ENCODE data around the gene NABP2.
"Not testable (repeated sequence)": the region's sequence is repeated elsewhere in the genome, so short reads cannot be mapped to it uniquely, and the experiment has no call there.

Gene NABP2

GRCh38 chr12:56248711-56249110 is 24.6 kb downstream of the NABP2 start:
- DNase-seq, result peak; percentile 3

GRCh38 chr12:56252649-56253048 is 28.5 kb downstream of the NABP2 start:
- peak; percentile 5 for DNase-seq

GRCh38 chr12:56253091-56253490 is 28.9 kb downstream of the NABP2 start:
- DNase-seq, result no peak

- no peak for DNase-seq
Observed at GRCh38 chr12:56255671-56256070, 31.5 kb downstream of the NABP2 start.

GRCh38 chr12:56256326-56256960 is 32.3 kb downstream of the NABP2 start:
- DNase-seq, result no peak

GRCh38 chr12:56257071-56257470 is 32.9 kb downstream of the NABP2 start:
- DNase-seq, result no peak

DNA sequence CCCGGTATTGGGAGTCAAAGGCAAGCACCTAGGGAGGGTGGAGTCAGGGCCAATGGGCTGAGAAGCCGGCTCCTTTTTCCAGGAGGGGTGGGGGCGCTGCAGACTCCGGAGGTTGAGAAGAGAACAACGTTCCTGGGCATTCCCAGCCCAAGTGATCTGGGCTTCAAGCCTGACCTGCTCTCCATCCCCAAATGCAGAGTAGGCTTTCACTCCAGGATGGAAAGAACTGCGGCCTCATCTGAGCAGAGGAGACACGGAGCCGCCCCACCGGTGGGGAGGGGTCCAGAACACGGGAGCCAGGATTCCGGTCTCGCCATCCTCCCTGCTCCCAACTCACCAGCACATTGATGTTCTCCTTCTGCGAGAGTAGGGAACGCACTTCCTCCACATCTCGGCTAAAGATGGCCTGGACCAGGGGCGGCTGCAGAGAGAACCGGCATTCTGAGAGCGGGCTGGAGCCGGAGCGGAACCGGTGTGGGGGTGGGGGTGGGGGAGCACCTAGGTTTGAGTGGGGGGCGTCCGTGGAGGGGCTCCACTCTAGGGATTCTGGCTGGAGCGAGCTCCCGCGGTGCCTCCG is 33.4 kb downstream of the NABP2 start:
- DNase-seq, result no peak

DNA sequence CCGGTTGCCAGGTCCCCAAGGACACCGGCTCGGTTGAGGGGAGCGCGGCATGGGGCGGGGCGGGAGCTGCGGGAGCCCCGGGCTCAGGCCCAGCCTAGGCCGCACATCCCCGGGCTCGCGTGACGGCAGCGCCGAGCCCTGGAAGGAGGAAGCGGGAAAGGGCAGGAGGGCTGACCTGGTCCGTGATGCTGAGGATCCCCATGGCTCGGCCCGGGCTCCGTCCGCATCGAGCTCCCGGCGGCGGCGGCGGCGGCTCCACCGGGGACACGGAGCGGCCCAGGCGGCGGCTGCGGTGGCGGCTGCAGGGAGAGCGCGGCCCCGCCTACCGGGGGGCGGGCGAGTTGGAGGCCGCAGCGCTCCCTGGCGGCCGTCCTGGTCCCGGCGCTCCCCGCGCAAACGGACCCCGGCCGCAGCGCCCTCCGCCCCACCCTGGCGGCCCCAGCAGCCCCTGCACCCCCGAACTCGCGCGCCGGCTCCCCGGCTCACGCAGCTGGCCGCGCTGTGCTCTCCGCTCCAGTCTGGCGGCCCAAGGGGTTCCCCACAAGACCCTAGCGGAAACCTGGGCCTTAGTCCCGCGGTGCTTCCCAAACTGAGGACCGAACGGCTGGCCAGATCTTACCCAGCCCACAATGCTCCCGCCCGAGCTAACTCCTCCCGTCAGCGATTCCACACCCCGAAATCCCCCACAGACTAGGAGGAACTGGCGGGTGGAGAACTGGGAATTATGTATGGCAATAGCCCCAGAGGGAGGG is 34.1 kb downstream of the NABP2 start, which contains the start of gene ANKRD52:
TSS of gene ANKRD52 (minus strand) at position 317 of the 752 bp plus-strand sequence. CDS start at position 202, 115 bp downstream.
- DNase-seq, result peak; percentile 83

DNA sequence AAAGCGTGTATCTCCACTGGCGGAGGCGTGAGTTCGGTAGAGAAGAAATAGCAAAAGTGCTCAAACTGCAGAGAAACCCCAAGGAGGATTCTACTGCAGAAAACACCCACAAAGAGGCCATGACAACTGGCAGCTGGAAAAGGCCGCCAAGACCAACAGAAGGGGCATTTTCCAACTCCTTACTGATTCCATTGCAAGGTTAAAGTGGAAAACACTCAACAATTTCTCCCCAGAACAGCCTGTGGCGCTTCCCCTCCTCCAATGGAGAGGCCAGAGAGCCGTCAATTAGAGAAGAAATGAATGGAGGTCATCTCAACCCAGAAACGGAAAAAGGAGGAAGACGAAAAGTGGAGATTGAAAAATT is 34.7 kb downstream of the NABP2 start:
- DNase-seq, result no peak

GRCh38 chr12:56260380-56260779 is 36.2 kb downstream of the NABP2 start:
- DNase-seq, result no peak

DNA sequence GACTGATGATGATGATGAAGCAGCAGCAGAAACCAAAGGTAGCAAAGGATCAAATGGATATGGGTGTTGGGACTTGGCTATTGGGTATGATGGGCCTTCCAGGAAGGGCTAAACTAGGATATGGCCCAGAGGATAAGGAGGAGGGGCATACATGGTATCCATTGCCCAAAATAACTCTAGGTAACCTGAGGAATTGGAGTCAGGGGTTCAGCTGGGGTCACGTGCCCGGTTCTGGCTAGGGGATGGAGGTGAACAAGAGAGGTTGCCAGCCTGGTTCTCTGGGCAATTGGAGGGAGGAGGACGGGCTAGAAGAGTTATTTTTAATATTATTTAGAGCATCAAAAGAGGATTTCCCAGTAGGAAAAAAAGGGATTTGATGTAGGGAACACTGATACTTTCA is 36.8 kb downstream of the NABP2 start:
- no peak for DNase-seq

GRCh38 chr12:56261503-56262232 is 37.5 kb downstream of the NABP2 start:
- no peak for DNase-seq

- DNase-seq, result not testable (repeated sequence)
Observed at GRCh38 chr12:56262955-56263354, 38.8 kb downstream of the NABP2 start.

- not testable (repeated sequence) for DNase-seq
Observed at GRCh38 chr12:56266068-56266692, 42.0 kb downstream of the NABP2 start.

DNA sequence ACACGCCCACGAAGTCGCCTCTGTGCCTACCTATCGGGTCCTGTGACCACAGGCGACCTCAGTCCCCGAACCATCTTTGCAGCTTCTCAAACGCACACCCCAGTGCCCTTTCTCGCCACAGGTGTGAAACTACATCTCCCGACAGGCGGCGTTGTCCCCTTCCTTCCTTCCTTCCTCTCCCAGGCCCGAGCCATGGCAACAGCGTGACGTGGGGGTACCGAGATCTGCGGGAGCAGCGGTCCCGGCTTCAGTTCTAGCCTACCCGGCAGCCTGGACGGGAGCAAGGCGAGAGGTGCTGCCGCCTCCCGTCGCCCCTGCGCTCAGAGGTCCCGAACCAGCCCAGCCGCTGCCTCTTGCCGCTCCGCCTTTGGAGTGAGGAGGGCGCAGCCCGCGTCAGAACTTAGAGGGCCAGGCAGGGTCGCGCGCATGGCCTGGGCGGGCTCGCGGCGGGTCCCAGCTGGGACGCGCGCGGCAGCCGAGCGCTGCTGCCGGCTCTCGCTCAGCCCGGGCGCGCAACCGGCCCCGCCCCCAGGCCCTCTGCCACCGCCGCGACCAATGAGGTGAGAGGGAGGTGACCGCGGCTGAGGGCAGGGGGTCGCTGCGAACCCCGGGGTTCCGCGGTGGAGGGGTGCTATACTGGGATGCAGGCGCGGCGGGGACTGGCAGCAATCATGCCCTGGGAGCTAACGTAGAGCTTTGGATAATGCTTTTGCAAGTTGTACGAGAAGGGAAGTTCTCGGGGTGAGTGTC is 42.7 kb downstream of the NABP2 start, which contains the start of gene COQ10A:
TSS of gene COQ10A (plus strand) at position 250 of the 750 bp plus-strand sequence. CDS start at position 427, 177 bp downstream.
- DNase-seq, result peak; percentile 92

- DNase-seq, result no peak
Observed at GRCh38 chr12:56267443-56268071, 43.4 kb downstream of the NABP2 start.

DNA sequence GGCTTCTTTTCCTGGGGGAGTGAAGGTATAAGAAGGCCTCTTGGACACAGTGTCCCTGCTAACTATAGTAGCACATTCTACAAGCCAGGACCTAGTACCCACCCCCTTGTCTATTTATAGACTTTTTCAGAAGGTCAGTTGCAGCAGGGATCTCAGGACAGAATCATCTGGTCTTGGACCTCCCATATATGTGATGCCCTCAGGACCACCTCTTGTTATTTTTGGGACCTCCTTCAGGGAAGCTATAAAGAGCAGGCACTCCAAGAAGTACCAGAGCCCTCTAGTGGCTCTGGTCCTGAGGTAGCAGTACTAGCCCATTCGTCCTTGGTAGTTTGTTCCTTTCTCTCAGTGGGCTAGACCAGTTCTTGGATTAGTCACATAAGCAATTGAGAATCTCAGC is 46.9 kb downstream of the NABP2 start:
- no peak for DNase-seq

DNA sequence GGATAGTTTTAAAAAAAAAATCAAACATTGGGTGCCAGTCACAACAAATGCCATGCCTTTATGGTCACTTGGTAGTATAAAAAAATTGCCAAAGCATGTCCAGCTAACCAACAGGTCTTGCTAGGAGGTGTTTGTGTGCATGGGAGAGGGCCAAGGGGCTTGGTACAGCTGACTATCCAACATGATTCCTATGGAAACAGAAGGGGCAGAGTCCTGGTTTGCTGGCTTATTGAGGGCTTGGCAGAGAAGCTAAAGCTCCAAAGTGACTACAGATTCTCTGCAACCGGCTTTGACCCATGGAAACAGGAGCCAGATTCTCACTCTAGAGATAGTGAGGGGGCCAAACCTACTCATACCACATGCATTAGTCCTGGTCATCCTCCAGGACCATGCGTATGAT is 48.3 kb downstream of the NABP2 start:
- DNase-seq, result not testable (repeated sequence)

DNA sequence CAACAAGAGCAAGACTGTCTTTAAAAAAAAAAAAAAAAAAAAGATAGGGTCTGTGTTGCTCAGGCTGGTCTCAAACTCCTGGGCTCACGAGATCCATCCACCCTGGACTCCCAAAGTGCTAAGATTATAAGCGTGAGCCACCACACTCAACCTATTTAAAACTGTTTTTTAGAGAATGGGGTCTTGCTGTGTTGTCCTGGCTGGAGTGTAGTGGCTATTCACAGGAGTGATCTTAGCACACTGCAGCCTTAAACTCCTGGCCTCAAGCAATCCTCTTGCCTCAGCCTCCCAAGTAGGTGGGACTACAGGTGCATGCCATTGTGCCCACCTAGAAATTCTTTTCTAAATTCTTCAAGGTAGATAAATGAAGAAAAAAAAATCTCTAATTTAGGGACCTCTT is 50.2 kb downstream of the NABP2 start:
- no peak for DNase-seq

GRCh38 chr12:56278905-56279304 is 54.8 kb downstream of the NABP2 start:
- DNase-seq, result no peak
